Measurements from ENCODE around the gene OR6X1.

DNA sequence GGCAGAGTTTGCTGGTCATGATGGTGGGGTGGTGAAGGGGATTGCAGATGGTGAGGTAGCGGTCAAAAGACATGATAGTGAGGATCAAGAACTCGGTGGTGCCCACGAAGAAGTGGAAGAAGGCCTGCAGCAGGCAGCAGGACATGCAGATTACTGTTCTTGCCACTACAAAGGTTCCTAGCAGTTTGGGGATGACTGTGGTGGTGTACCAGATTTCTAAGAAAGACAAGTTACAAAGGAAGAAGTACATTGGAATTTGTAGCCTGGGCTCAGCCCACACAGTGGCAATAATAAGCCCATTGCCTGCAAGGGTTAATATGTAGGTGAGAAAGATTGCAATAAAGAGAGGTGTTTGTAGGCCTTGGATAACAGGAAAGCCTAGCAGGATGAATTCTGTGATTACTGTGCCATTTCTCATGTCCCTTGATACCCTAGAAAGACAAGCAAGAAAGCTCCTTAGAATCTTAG lies at the start of gene OR6X1:
- TF ChIP-seq, protein P1, sequence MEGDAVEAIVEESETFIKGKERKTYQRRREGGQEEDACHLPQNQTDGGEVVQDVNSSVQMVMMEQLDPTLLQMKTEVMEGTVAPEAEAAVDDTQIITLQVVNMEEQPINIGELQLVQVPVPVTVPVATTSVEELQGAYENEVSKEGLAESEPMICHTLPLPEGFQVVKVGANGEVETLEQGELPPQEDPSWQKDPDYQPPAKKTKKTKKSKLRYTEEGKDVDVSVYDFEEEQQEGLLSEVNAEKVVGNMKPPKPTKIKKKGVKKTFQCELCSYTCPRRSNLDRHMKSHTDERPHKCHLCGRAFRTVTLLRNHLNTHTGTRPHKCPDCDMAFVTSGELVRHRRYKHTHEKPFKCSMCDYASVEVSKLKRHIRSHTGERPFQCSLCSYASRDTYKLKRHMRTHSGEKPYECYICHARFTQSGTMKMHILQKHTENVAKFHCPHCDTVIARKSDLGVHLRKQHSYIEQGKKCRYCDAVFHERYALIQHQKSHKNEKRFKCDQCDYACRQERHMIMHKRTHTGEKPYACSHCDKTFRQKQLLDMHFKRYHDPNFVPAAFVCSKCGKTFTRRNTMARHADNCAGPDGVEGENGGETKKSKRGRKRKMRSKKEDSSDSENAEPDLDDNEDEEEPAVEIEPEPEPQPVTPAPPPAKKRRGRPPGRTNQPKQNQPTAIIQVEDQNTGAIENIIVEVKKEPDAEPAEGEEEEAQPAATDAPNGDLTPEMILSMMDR (conservative IDR thresholded peaks at IDR 0.05; ENCODE audit: low read depth in 2 of 2) = no peak
- TF ChIP-seq, protein P2, sequence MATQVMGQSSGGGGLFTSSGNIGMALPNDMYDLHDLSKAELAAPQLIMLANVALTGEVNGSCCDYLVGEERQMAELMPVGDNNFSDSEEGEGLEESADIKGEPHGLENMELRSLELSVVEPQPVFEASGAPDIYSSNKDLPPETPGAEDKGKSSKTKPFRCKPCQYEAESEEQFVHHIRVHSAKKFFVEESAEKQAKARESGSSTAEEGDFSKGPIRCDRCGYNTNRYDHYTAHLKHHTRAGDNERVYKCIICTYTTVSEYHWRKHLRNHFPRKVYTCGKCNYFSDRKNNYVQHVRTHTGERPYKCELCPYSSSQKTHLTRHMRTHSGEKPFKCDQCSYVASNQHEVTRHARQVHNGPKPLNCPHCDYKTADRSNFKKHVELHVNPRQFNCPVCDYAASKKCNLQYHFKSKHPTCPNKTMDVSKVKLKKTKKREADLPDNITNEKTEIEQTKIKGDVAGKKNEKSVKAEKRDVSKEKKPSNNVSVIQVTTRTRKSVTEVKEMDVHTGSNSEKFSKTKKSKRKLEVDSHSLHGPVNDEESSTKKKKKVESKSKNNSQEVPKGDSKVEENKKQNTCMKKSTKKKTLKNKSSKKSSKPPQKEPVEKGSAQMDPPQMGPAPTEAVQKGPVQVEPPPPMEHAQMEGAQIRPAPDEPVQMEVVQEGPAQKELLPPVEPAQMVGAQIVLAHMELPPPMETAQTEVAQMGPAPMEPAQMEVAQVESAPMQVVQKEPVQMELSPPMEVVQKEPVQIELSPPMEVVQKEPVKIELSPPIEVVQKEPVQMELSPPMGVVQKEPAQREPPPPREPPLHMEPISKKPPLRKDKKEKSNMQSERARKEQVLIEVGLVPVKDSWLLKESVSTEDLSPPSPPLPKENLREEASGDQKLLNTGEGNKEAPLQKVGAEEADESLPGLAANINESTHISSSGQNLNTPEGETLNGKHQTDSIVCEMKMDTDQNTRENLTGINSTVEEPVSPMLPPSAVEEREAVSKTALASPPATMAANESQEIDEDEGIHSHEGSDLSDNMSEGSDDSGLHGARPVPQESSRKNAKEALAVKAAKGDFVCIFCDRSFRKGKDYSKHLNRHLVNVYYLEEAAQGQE (IDR thresholded peaks at IDR 0.05; ENCODE audit: unreplicated experiment) = no peak
- TF ChIP-seq POLR2AphosphoS5 (IDR thresholded peaks at IDR 0.05; ENCODE audit: low read depth) = no peak

Data from GM23338 (cell line).